ENCODE results near the gene SCAPER. TPM values are rescaled to one million over a fixed set of nuclear protein-coding genes. Genes with fewer than 3 reads are reported as not detected.

Gene SCAPER
- total RNA-seq, 1 experiment from 2014 or later, result 14.7 TPM

DNA sequence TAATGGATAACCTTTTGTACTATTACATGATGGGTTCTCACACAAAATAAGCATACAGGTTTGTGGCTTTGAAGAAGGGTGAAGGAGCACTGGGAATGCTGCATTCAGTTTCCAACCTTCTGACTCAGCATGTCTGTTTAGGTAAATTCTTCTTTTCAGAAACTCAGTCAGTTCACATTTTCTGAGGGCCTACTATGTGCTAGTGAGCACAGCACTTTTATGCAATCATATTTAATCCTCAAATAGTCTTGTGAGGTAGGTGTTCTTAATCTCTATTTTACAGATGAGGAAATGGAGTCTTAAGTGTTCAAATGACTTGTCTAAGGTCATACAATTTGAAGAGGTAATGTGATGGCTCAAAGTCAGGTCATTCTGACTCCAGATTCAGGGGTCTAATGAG is 527.4 kb downstream of the SCAPER start:
- no TSS peak for BruUV-seq (replicated peaks)
- H3K9me2 ChIP-seq (ENCODE audit: insufficient read depth), result no peaks in the 10 kb centered on the region
- ChIA-PET RAD21 (ENCODE audit: low non-redundant PET in 1 of 2, low total read pairs in 2 of 2, uncharacterized antibody in 2 of 2, unreplicated experiment in 2 of 2) (no interaction called here), CTCF (no interaction called here), POLR2A (no interaction called here)
- H3K9ac ChIP-seq (ENCODE audit: low read length), result no peak overlapping the region
- H2AFZ ChIP-seq (ENCODE audit: low read depth, low read length, poor library complexity, severe bottlenecking), result no peak overlapping the region
- H3K4me3 ChIP-seq (replicated peaks in 1 of 2; ENCODE audit: low read depth in 1 of 2, low read length in 2 of 2), result no peak overlapping the region
- intact Hi-C loops (cut with micrococcal nuclease), result no loop called here
- TF ChIP-seq, protein P1, sequence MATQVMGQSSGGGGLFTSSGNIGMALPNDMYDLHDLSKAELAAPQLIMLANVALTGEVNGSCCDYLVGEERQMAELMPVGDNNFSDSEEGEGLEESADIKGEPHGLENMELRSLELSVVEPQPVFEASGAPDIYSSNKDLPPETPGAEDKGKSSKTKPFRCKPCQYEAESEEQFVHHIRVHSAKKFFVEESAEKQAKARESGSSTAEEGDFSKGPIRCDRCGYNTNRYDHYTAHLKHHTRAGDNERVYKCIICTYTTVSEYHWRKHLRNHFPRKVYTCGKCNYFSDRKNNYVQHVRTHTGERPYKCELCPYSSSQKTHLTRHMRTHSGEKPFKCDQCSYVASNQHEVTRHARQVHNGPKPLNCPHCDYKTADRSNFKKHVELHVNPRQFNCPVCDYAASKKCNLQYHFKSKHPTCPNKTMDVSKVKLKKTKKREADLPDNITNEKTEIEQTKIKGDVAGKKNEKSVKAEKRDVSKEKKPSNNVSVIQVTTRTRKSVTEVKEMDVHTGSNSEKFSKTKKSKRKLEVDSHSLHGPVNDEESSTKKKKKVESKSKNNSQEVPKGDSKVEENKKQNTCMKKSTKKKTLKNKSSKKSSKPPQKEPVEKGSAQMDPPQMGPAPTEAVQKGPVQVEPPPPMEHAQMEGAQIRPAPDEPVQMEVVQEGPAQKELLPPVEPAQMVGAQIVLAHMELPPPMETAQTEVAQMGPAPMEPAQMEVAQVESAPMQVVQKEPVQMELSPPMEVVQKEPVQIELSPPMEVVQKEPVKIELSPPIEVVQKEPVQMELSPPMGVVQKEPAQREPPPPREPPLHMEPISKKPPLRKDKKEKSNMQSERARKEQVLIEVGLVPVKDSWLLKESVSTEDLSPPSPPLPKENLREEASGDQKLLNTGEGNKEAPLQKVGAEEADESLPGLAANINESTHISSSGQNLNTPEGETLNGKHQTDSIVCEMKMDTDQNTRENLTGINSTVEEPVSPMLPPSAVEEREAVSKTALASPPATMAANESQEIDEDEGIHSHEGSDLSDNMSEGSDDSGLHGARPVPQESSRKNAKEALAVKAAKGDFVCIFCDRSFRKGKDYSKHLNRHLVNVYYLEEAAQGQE (IDR thresholded peaks at IDR 0.05; ENCODE audit: low read depth), result no peak
- TF ChIP-seq SIN3A (IDR thresholded peaks at IDR 0.05; ENCODE audit: low read depth), result no peak
- no peak for TF ChIP-seq EGR1 (IDR thresholded peaks at IDR 0.05; ENCODE audit: low read depth)
- TF ChIP-seq EZH2phosphoT487 (IDR thresholded peaks at IDR 0.05; ENCODE audit: borderline replicate concordance), result no peak
- no peak for TF ChIP-seq ELF1 (IDR thresholded peaks at IDR 0.05; ENCODE audit: borderline replicate concordance, low read depth)
- TF ChIP-seq POLR2A (IDR thresholded peaks at IDR 0.05; ENCODE audit: borderline replicate concordance, extremely low read depth, insufficient read depth, insufficient read length), result no peak
- no peak for TF ChIP-seq CBX3 (IDR thresholded peaks at IDR 0.05; ENCODE audit: low read depth)
- TF ChIP-seq POLR2AphosphoS5 (IDR thresholded peaks at IDR 0.05; ENCODE audit: low read depth, low read length), result no peak
- no peak for TF ChIP-seq TCF7L2 (IDR thresholded peaks at IDR 0.05; ENCODE audit: borderline replicate concordance, extremely low read depth, insufficient read depth, insufficient read length)
- no peak for TF ChIP-seq EZH2 (IDR thresholded peaks at IDR 0.05)
- no peak for TF ChIP-seq RAD21 (IDR thresholded peaks at IDR 0.05; ENCODE audit: low read depth)
- no peak for TF ChIP-seq ZNF274 (IDR thresholded peaks at IDR 0.05; ENCODE audit: low read depth, low read length)
- TF ChIP-seq, protein P2, sequence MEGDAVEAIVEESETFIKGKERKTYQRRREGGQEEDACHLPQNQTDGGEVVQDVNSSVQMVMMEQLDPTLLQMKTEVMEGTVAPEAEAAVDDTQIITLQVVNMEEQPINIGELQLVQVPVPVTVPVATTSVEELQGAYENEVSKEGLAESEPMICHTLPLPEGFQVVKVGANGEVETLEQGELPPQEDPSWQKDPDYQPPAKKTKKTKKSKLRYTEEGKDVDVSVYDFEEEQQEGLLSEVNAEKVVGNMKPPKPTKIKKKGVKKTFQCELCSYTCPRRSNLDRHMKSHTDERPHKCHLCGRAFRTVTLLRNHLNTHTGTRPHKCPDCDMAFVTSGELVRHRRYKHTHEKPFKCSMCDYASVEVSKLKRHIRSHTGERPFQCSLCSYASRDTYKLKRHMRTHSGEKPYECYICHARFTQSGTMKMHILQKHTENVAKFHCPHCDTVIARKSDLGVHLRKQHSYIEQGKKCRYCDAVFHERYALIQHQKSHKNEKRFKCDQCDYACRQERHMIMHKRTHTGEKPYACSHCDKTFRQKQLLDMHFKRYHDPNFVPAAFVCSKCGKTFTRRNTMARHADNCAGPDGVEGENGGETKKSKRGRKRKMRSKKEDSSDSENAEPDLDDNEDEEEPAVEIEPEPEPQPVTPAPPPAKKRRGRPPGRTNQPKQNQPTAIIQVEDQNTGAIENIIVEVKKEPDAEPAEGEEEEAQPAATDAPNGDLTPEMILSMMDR (IDR thresholded peaks at IDR 0.05 in 2 of 3, conservative IDR thresholded peaks at IDR 0.05 in 1 of 3; ENCODE audit: borderline replicate concordance in 1 of 3, insufficient read depth in 1 of 3, low read depth in 2 of 3, low read length in 2 of 3), result no peak
- no peak for TF ChIP-seq SP1 (IDR thresholded peaks at IDR 0.05; ENCODE audit: low read depth)
- no peak for TF ChIP-seq JUND (IDR thresholded peaks at IDR 0.05)
- no peak for TF ChIP-seq SRF (IDR thresholded peaks at IDR 0.05; ENCODE audit: low read depth)
- no peak for DNase-seq (ENCODE audit: low read depth, low spot score)
- H3K4me1 ChIP-seq (ENCODE audit: control insufficient read depth in 1 of 2, insufficient read depth in 2 of 2, low read length in 2 of 2), result peaks cover 0 to 4% of the 10 kb centered on the region in 2 experiments; a peak in 2 of 4 replicates
- H3K36me3 ChIP-seq (ENCODE audit: control insufficient read depth in 1 of 2, insufficient read depth in 2 of 2, low read length in 2 of 2), result no peaks in the 10 kb centered on the region
- ATAC-seq, result no peak
- H3K79me2 ChIP-seq (ENCODE audit: insufficient read depth, low read length), result no peaks in the 10 kb centered on the region
- no peak overlapping the region for H3K27ac ChIP-seq (ENCODE audit: low read depth, low read length)
- no peaks in the 10 kb centered on the region for H4K20me1 ChIP-seq (ENCODE audit: insufficient read depth)
- H3K9me3 ChIP-seq (ENCODE audit: control insufficient read depth in 1 of 2, insufficient read depth in 1 of 2, low read depth in 1 of 2, low read length in 2 of 2), result no peaks in the 10 kb centered on the region
- no peak overlapping the region for H3K4me2 ChIP-seq (ENCODE audit: low read length)
- no peaks in the 10 kb centered on the region for H3K27me3 ChIP-seq (ENCODE audit: insufficient read depth, low read length)

All from HCT116 (cell line).